Measurements from ENCODE around the gene PLAC8. TPM values are rescaled to one million over a fixed set of nuclear protein-coding genes. Genes with fewer than 3 reads are reported as not detected.
"Not testable (repeated sequence)": the region's sequence is repeated elsewhere in the genome, so short reads cannot be mapped to it uniquely, and the experiment has no call there.

The PLAC8 gene
- total and polyA plus RNA-seq, 3 experiments from 2014 or later, result 17.8 to 550 (median 19.7) TPM

GRCh38 chr4:83145776-83146175 is 31.2 kb upstream of the PLAC8 start:
- CTCF ChIA-PET, result interaction anchor here (0.8 to 2.8 kb wide), 6 partner anchors 33 to 117 kb away, joined by 3 to 11 read pairs (median 6); no protein-coding TSS in a partner anchor
- H3K4me3 ChIP-seq (ENCODE audit: low read length); H3K36me3 Mint-ChIP-seq; H3K4me3 Mint-ChIP-seq; H3K27ac Mint-ChIP-seq; H3K9me3 Mint-ChIP-seq; H3K27me3 Mint-ChIP-seq; H3K9me3 ChIP-seq (ENCODE audit: low read length); POLR2A ChIA-PET; H3K36me3 ChIP-seq (ENCODE audit: insufficient read depth, low read length); H3K27me3 ChIP-seq (ENCODE audit: insufficient read depth, low read length, poor library complexity, severe bottlenecking); H3K4me1 ChIP-seq (ENCODE audit: insufficient read depth, low read length); H3K27ac ChIP-seq (ENCODE audit: low read depth, low read length): not testable (repeated sequence)
- peak in 3 of 5 donors; percentile 26 to 57 (median 51) for DNase-seq
- H3K4me1 Mint-ChIP-seq, result peaks cover 13 to 18% (median 14%) of the 10 kb centered on the region in 3 donors

GRCh38 chr4:83139514-83140156 is 25.1 kb upstream of the PLAC8 start:
- Histone ChIP-seq H3K27me3 (ENCODE audit: insufficient read depth, low read length, poor library complexity, severe bottlenecking) (no peaks in the 10 kb centered on the region), H3K9me3 (ENCODE audit: low read length) (no peaks in the 10 kb centered on the region), H3K27ac (ENCODE audit: low read depth, low read length) (no peak overlapping the region), H3K4me3 (ENCODE audit: low read length) (no peak overlapping the region), H3K36me3 (ENCODE audit: insufficient read depth, low read length) (no peaks in the 10 kb centered on the region), H3K4me1 (ENCODE audit: insufficient read depth, low read length) (peaks cover 10% of the 10 kb centered on the region)
- ChIA-PET POLR2A (interaction anchor here (2.0 kb wide), 1 partner anchor 73 kb away, joined by 6 read pairs; no protein-coding TSS in a partner anchor), CTCF (interaction anchor here (1.0 to 1.9 kb wide), 5 partner anchors 14 to 121 kb away, joined by 3 to 6 read pairs (median 4); partner anchors contain the start of gene PLAC8)
- H3K4me3 Mint-ChIP-seq, result peak overlapping the region in 6 of 7 donors; percentile 12 to 48 (median 36)
- peaks cover 30 to 35% (median 33%) of the 10 kb centered on the region in 3 donors for H3K4me1 Mint-ChIP-seq
- H3K36me3 Mint-ChIP-seq, result peaks cover 0 to 24% (median 5%) of the 10 kb centered on the region in 3 donors
- H3K9me3 Mint-ChIP-seq, result peaks cover 0 to 7% (median 5%) of the 10 kb centered on the region in 5 donors
- no peaks in the 10 kb centered on the region for H3K27me3 Mint-ChIP-seq
- H3K27ac Mint-ChIP-seq, result peak overlapping the region in 7 of 8 donors; percentile 41 to 83 (median 70)
- DNase-seq, result no peak

GRCh38 chr4:83138946-83139345 is 24.4 kb upstream of the PLAC8 start:
- ChIA-PET CTCF (interaction anchor here (1.0 to 1.9 kb wide), 5 partner anchors 24 to 122 kb away, joined by 3 to 6 read pairs (median 4); partner anchors contain the start of gene PLAC8), POLR2A (interaction anchor here (2.0 kb wide), 1 partner anchor 73 kb away, joined by 6 read pairs; no protein-coding TSS in a partner anchor)
- Mint-ChIP-seq H3K4me3 (peak overlapping the region in 5 of 7 donors; percentile 13 to 65 (median 35)), H3K27me3 (no peaks in the 10 kb centered on the region), H3K36me3 (peaks cover 0 to 30% (median 5%) of the 10 kb centered on the region in 3 donors), H3K9me3 (peaks cover 0 to 8% (median 5%) of the 10 kb centered on the region in 5 donors), H3K4me1 (peaks cover 30 to 35% (median 33%) of the 10 kb centered on the region in 3 donors), H3K27ac (peak overlapping the region in 7 of 8 donors; percentile 17 to 83 (median 50))
- H3K27ac ChIP-seq (ENCODE audit: low read depth, low read length), result no peak overlapping the region
- peak in 3 of 5 donors; percentile 45 to 63 (median 48) for DNase-seq
- no peaks in the 10 kb centered on the region for H3K36me3 ChIP-seq (ENCODE audit: insufficient read depth, low read length)
- H3K4me1 ChIP-seq (ENCODE audit: insufficient read depth, low read length), result peaks cover 10% of the 10 kb centered on the region
- no peaks in the 10 kb centered on the region for H3K9me3 ChIP-seq (ENCODE audit: low read length)
- H3K4me3 ChIP-seq (ENCODE audit: low read length), result no peak overlapping the region
- no peaks in the 10 kb centered on the region for H3K27me3 ChIP-seq (ENCODE audit: insufficient read depth, low read length, poor library complexity, severe bottlenecking)

- H3K27ac Mint-ChIP-seq, result no peak overlapping the region
- Histone ChIP-seq H3K36me3 (ENCODE audit: insufficient read depth, low read length) (no peaks in the 10 kb centered on the region), H3K9me3 (ENCODE audit: low read length) (no peaks in the 10 kb centered on the region), H3K4me1 (ENCODE audit: insufficient read depth, low read length) (no peaks in the 10 kb centered on the region), H3K4me3 (ENCODE audit: low read length) (no peak overlapping the region), H3K27me3 (ENCODE audit: insufficient read depth, low read length, poor library complexity, severe bottlenecking) (no peaks in the 10 kb centered on the region), H3K27ac (ENCODE audit: low read depth, low read length) (no peak overlapping the region)
- no peak for DNase-seq
- H3K36me3 Mint-ChIP-seq, result peaks cover 0 to 28% (median 5%) of the 10 kb centered on the region in 3 donors
- ChIA-PET POLR2A (no interaction called here), CTCF (interaction anchor here (1.2 kb wide), 1 partner anchor 22 kb away, joined by 4 read pairs; no protein-coding TSS in a partner anchor)
- peaks cover 0 to 5% (median 4%) of the 10 kb centered on the region in 3 donors for H3K4me1 Mint-ChIP-seq
- H3K4me3 Mint-ChIP-seq, result no peak overlapping the region
- peaks cover 0 to 9% (median 6%) of the 10 kb centered on the region in 5 donors for H3K9me3 Mint-ChIP-seq
- H3K27me3 Mint-ChIP-seq, result no peaks in the 10 kb centered on the region
Observed at GRCh38 chr4:83132065-83132464, 17.5 kb upstream of the PLAC8 start.

- H3K9me3 ChIP-seq (ENCODE audit: low read length), result no peaks in the 10 kb centered on the region
- H3K4me3 ChIP-seq (ENCODE audit: low read length), result no peak overlapping the region
- CTCF ChIA-PET, result interaction anchor here (0.6 kb wide), 1 partner anchor 77 kb away, joined by 3 read pairs; no protein-coding TSS in a partner anchor
- no peak overlapping the region for H3K27ac ChIP-seq (ENCODE audit: low read depth, low read length)
- no peak for DNase-seq
- Mint-ChIP-seq H3K9me3 (peaks cover 0 to 5% (median 0%) of the 10 kb centered on the region in 5 donors), H3K27ac (no peak overlapping the region), H3K4me3 (no peak overlapping the region), H3K27me3 (peaks cover 0 to 2% of the 10 kb centered on the region in 2 donors), H3K4me1 (peaks cover 11 to 23% (median 12%) of the 10 kb centered on the region in 3 donors), H3K36me3 (peaks cover 0 to 6% (median 2%) of the 10 kb centered on the region in 3 donors)
- no peaks in the 10 kb centered on the region for H3K36me3 ChIP-seq (ENCODE audit: insufficient read depth, low read length)
- POLR2A ChIA-PET, result no interaction called here
- H3K4me1 ChIP-seq (ENCODE audit: insufficient read depth, low read length), result peaks cover 6% of the 10 kb centered on the region
- H3K27me3 ChIP-seq (ENCODE audit: insufficient read depth, low read length, poor library complexity, severe bottlenecking), result no peaks in the 10 kb centered on the region
Observed at GRCh38 chr4:83129264-83129663, 14.7 kb upstream of the PLAC8 start.

GRCh38 chr4:83128240-83128929 is 13.9 kb upstream of the PLAC8 start:
- H3K9me3 Mint-ChIP-seq, result peaks cover 0 to 3% (median 0%) of the 10 kb centered on the region in 5 donors
- H3K4me3 ChIP-seq (ENCODE audit: low read length), result no peak overlapping the region
- ChIA-PET POLR2A (no interaction called here), CTCF (no interaction called here)
- H3K9me3 ChIP-seq (ENCODE audit: low read length), result no peaks in the 10 kb centered on the region
- H3K27ac Mint-ChIP-seq, result no peak overlapping the region
- H3K27me3 ChIP-seq (ENCODE audit: insufficient read depth, low read length, poor library complexity, severe bottlenecking), result no peaks in the 10 kb centered on the region
- no peaks in the 10 kb centered on the region for H3K36me3 ChIP-seq (ENCODE audit: insufficient read depth, low read length)
- DNase-seq, result no peak
- H3K27me3 Mint-ChIP-seq, result peaks cover 0 to 3% of the 10 kb centered on the region in 2 donors
- no peak overlapping the region for H3K27ac ChIP-seq (ENCODE audit: low read depth, low read length)
- H3K4me1 Mint-ChIP-seq, result peaks cover 11 to 26% (median 15%) of the 10 kb centered on the region in 3 donors
- H3K4me1 ChIP-seq (ENCODE audit: insufficient read depth, low read length), result peaks cover 6% of the 10 kb centered on the region
- peaks cover 0 to 1% (median under 1%) of the 10 kb centered on the region in 3 donors for H3K36me3 Mint-ChIP-seq
- no peak overlapping the region for H3K4me3 Mint-ChIP-seq

GRCh38 chr4:83125738-83126141 is 11.2 kb upstream of the PLAC8 start:
- Mint-ChIP-seq H3K4me3 (peak overlapping the region; percentile 55 to 83 (median 71)), H3K27me3 (peaks cover 0 to 3% of the 10 kb centered on the region in 2 donors), H3K9me3 (no peaks in the 10 kb centered on the region), H3K4me1 (peaks cover 11 to 26% (median 15%) of the 10 kb centered on the region in 3 donors), H3K27ac (peak overlapping the region; percentile 39 to 90 (median 85)), H3K36me3 (no peaks in the 10 kb centered on the region)
- POLR2A ChIA-PET, result interaction anchor here (0.6 to 0.8 kb wide), 4 partner anchors 12 to 696 kb away, joined by 3 to 8 read pairs (median 4); no protein-coding TSS in a partner anchor
- H3K36me3 ChIP-seq (ENCODE audit: insufficient read depth, low read length), result no peaks in the 10 kb centered on the region
- peaks cover 6% of the 10 kb centered on the region for H3K4me1 ChIP-seq (ENCODE audit: insufficient read depth, low read length)
- peak; percentile 29 to 71 (median 51) for DNase-seq
- CTCF ChIA-PET, result interaction anchor here (0.8 to 1.5 kb wide), 5 partner anchors 11 to 127 kb away, joined by 3 to 6 read pairs (median 3); partner anchors contain the start of gene PLAC8
- H3K9me3 ChIP-seq (ENCODE audit: low read length), result no peaks in the 10 kb centered on the region
- H3K27ac ChIP-seq (ENCODE audit: low read depth, low read length), result no peak overlapping the region
- no peak overlapping the region for H3K4me3 ChIP-seq (ENCODE audit: low read length)
- no peaks in the 10 kb centered on the region for H3K27me3 ChIP-seq (ENCODE audit: insufficient read depth, low read length, poor library complexity, severe bottlenecking)
